ENCODE results near the gene DNAH7.

The DNAH7 gene

GRCh38 chr2:195779491-195779890 lies 289.1 kb downstream of the DNAH7 start:
- no peak for TF ChIP-seq CTCF (conservative IDR thresholded peaks at IDR 0.05; ENCODE audit: low read depth, low read length)
- no peaks in the 10 kb centered on the region for H3K36me3 ChIP-seq (ENCODE audit: insufficient read depth)
- no peak overlapping the region for H3K27ac ChIP-seq
- H3K4me1 ChIP-seq (ENCODE audit: low read depth, poor library complexity, severe bottlenecking), result no peaks in the 10 kb centered on the region
- H2AFZ ChIP-seq (ENCODE audit: low read depth), result no peak overlapping the region
- no peaks in the 10 kb centered on the region for H3K79me2 ChIP-seq (ENCODE audit: insufficient read depth, low read depth)
- H3K9ac ChIP-seq, result no peak overlapping the region
- no peaks in the 10 kb centered on the region for H4K20me1 ChIP-seq (ENCODE audit: insufficient read depth)
- H3K4me2 ChIP-seq, result no peak overlapping the region
- H3K4me3 ChIP-seq (IDR thresholded peaks at IDR 0.05; ENCODE audit: insufficient read depth, low read depth, low read length), result no peak overlapping the region
- H3K27me3 ChIP-seq (ENCODE audit: insufficient read depth, low read depth), result no peaks in the 10 kb centered on the region

GRCh38 chr2:195769975-195770374 lies 298.7 kb downstream of the DNAH7 start:
- H3K27ac ChIP-seq, result no peak overlapping the region
- no peaks in the 10 kb centered on the region; the same call in 1 of the 2 replicates for H3K27me3 ChIP-seq (ENCODE audit: insufficient read depth, low read depth)
- H3K79me2 ChIP-seq (ENCODE audit: insufficient read depth, low read depth), result no peaks in the 10 kb centered on the region
- no peak overlapping the region for H3K4me2 ChIP-seq
- no peaks in the 10 kb centered on the region for H3K4me1 ChIP-seq (ENCODE audit: low read depth, poor library complexity, severe bottlenecking)
- no peaks in the 10 kb centered on the region for H4K20me1 ChIP-seq (ENCODE audit: insufficient read depth)
- H2AFZ ChIP-seq (ENCODE audit: low read depth), result no peak overlapping the region
- TF ChIP-seq CTCF (conservative IDR thresholded peaks at IDR 0.05; ENCODE audit: low read depth, low read length), result no peak
- H3K4me3 ChIP-seq (IDR thresholded peaks at IDR 0.05; ENCODE audit: insufficient read depth, low read depth, low read length), result no peak overlapping the region
- no peaks in the 10 kb centered on the region for H3K36me3 ChIP-seq (ENCODE audit: insufficient read depth)
- no peak overlapping the region for H3K9ac ChIP-seq

GRCh38 chr2:195768431-195768830 lies 300.2 kb downstream of the DNAH7 start:
- Histone ChIP-seq H3K4me2 (no peak overlapping the region), H3K4me3 (IDR thresholded peaks at IDR 0.05; ENCODE audit: insufficient read depth, low read depth, low read length) (no peak overlapping the region), H3K27ac (no peak overlapping the region), H3K9ac (no peak overlapping the region), H3K36me3 (ENCODE audit: insufficient read depth) (no peaks in the 10 kb centered on the region), H3K27me3 (ENCODE audit: insufficient read depth, low read depth) (no peaks in the 10 kb centered on the region; the same call in 1 of the 2 replicates), H3K4me1 (ENCODE audit: low read depth, poor library complexity, severe bottlenecking) (no peaks in the 10 kb centered on the region), H4K20me1 (ENCODE audit: insufficient read depth) (no peaks in the 10 kb centered on the region), H3K79me2 (ENCODE audit: insufficient read depth, low read depth) (no peaks in the 10 kb centered on the region), H2AFZ (ENCODE audit: low read depth) (no peak overlapping the region)
- no peak for TF ChIP-seq CTCF (conservative IDR thresholded peaks at IDR 0.05; ENCODE audit: low read depth, low read length)

- H3K79me2 ChIP-seq (ENCODE audit: insufficient read depth, low read depth), result no peaks in the 10 kb centered on the region
- H3K4me1 ChIP-seq (ENCODE audit: low read depth, poor library complexity, severe bottlenecking), result no peaks in the 10 kb centered on the region
- H3K27me3 ChIP-seq (ENCODE audit: insufficient read depth, low read depth), result no peaks in the 10 kb centered on the region; the same call in 1 of the 2 replicates
- no peak for TF ChIP-seq CTCF (conservative IDR thresholded peaks at IDR 0.05; ENCODE audit: low read depth, low read length)
- no peak overlapping the region for H3K4me3 ChIP-seq (IDR thresholded peaks at IDR 0.05; ENCODE audit: insufficient read depth, low read depth, low read length)
- no peak overlapping the region for H3K9ac ChIP-seq
- no peaks in the 10 kb centered on the region for H4K20me1 ChIP-seq (ENCODE audit: insufficient read depth)
- H3K27ac ChIP-seq, result no peak overlapping the region
- no peak overlapping the region for H3K4me2 ChIP-seq
- H2AFZ ChIP-seq (ENCODE audit: low read depth), result no peak overlapping the region
- H3K36me3 ChIP-seq (ENCODE audit: insufficient read depth), result no peaks in the 10 kb centered on the region
Observed at GRCh38 chr2:195766691-195767090, 301.9 kb downstream of the DNAH7 start.
